K562 (cell line): ENCODE results near the gene FAM117A. TPM values are rescaled to one million over a fixed set of nuclear protein-coding genes. Genes with fewer than 3 reads are reported as not detected.
A peak's percentile ranks its signal among the peaks of the same experiment; 100 is the strongest.

Experiments used
- C11orf30 ChIP-seq: fragments of 450-650 bp; IDR thresholded peaks from 2 replicates; pipeline ENCODE4 v1.6.1; 2016; ENCODE audit warnings: low read depth, mild to moderate bottlenecking
- CHD4 ChIP-seq: fragments of 200-600 bp; sonication (generic); IDR thresholded peaks from 3 replicates; pipeline ENCODE4 v1.6.1; 2012; ENCODE audit warnings: low read depth, mild to moderate bottlenecking, mixed read lengths, low read length, inconsistent platforms; ENCODE audit not compliant: insufficient read depth, insufficient replicate concordance, poor library complexity, severe bottlenecking
- EP400 ChIP-seq: fragments of 450-650 bp; IDR thresholded peaks from 2 replicates; pipeline ENCODE4 v1.6.1; 2017; ENCODE audit warnings: antibody characterized with exemption, mild to moderate bottlenecking, moderate library complexity
- MYC ChIP-seq, 2 experiments: fragments of 250-450 bp in 1 of 2; sonication (Bioruptor Pico) in 1 of 2; IDR thresholded peaks; 2 replicates each; pipeline versions ENCODE4 v1.5.1 to v1.6.1; 2012 to 2021; ENCODE audit warnings: low read depth in 2 of 2, borderline replicate concordance in 1 of 2, improper control_type of control experiment in 1 of 2, low read length in 1 of 2, mild to moderate bottlenecking in 1 of 2, moderate library complexity in 1 of 2
- SIX5 ChIP-seq, 2 experiments: IDR thresholded peaks; 2 replicates each; pipeline ENCODE4 v1.6.1; 2011; ENCODE audit warnings: low read length in 2 of 2, borderline replicate concordance in 1 of 2, low read depth in 1 of 2, mild to moderate bottlenecking in 1 of 2, moderate library complexity in 1 of 2; ENCODE audit not compliant: insufficient read depth in 1 of 2
- YY1 ChIP-seq, 3 experiments: IDR thresholded peaks; 2 replicates each; pipeline ENCODE4 v1.6.1; 2011; ENCODE audit warnings: low read length in 2 of 3, mild to moderate bottlenecking in 2 of 3, moderate library complexity in 2 of 3, borderline replicate concordance in 1 of 3, control low read depth in 1 of 3, low read depth in 1 of 3; ENCODE audit not compliant: insufficient read depth in 3 of 3, insufficient replicate concordance in 2 of 3, control insufficient read depth in 1 of 3, insufficient read length in 1 of 3; ENCODE audit errors: extremely low read depth in 1 of 3
- ZNF316 ChIP-seq: fragments of 450-650 bp; IDR thresholded peaks from 2 replicates; pipeline ENCODE4 v1.6.1; 2016
- ZNF75A ChIP-seq: fragments of 450-650 bp; formaldehyde crosslinking; IDR thresholded peaks from 2 replicates; pipeline ENCODE4 v1.4.0; 2020; ENCODE audit warnings: mild to moderate bottlenecking
- polyA plus RNA-seq, 8 experiments: library from polyadenylated mRNA; depleted of rRNA in 4 of 8; stranded (reverse) in 5 of 8; unstranded in 3 of 8; fragments of >200 nt; fragmentation: Nextera tagmentation in 2 of 8; fragmentation: Illumina TruSeq in 1 of 8; extraction: Ambion mirVana in 2 of 8; extraction: Trizol in 1 of 8; gene quantifications; 2 replicates each; pipeline versions ENCODE4 v1.2.1 to v1.2.3, GENCODE V29; 2011 to 2014; ENCODE audit warnings: inconsistent platforms in 1 of 8, missing spikeins in 1 of 8
- total RNA-seq, 7 experiments: library from RNA; depleted of rRNA in 6 of 7; stranded (reverse); fragments of >200 nt in 6 of 7; fragmentation: Illumina TruSeq in 2 of 7; extraction: Trizol in 2 of 7; gene quantifications; 2 replicates each; pipeline versions ENCODE4 v1.2.1 to v1.2.3, GENCODE V29; 2011 to 2021; ENCODE audit warnings: low replicate concordance in 1 of 7
- TF ChIP-seq, protein P1 (sequence below): fragments of 450-650 bp; IDR thresholded peaks from 2 replicates; pipeline ENCODE4 v1.6.1; 2016; ENCODE audit warnings: mild to moderate bottlenecking, moderate library complexity
- TF ChIP-seq, protein P2 (sequence below): fragments of 450-650 bp; IDR thresholded peaks from 2 replicates; pipeline ENCODE4 v1.6.1; 2017; ENCODE audit warnings: mild to moderate bottlenecking, moderate library complexity

Gene FAM117A
- total and polyA plus RNA-seq, 9 of the 15 experiments (the other 6 are each of a cell fraction or from before 2014, with no cell fraction given) = 3.1 to 79.7 (median 36.6) TPM

DNA sequence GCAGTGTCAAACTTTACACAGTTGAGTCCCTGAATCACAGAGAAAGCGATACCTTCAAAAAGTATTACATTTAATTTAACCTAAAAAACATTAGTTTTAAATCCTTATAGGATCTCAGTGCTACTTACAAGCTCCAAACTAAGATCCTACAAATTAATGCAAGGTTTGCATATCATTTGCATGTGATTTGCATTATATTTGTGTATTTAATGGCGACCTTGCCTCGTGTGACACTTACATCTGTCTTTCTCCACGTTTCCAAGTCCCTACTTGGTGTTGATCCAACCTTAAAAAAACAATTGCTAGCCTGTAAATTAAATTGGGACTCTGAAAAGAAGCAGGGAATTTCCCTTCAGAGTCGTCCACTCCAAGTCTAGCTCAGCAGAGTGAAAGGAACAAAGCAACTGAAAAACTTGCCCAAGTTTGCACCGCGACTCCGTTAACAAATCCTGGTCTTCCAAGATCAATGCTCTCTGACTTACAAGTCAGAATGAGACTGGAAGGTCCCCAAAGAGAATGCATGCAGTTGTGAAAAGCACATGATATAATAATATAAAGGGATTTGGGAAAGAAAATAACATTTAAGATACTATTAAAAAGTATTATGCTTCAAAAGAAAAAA, 739 bp upstream of the FAM117A start (continued):
- TF ChIP-seq, protein P1, sequence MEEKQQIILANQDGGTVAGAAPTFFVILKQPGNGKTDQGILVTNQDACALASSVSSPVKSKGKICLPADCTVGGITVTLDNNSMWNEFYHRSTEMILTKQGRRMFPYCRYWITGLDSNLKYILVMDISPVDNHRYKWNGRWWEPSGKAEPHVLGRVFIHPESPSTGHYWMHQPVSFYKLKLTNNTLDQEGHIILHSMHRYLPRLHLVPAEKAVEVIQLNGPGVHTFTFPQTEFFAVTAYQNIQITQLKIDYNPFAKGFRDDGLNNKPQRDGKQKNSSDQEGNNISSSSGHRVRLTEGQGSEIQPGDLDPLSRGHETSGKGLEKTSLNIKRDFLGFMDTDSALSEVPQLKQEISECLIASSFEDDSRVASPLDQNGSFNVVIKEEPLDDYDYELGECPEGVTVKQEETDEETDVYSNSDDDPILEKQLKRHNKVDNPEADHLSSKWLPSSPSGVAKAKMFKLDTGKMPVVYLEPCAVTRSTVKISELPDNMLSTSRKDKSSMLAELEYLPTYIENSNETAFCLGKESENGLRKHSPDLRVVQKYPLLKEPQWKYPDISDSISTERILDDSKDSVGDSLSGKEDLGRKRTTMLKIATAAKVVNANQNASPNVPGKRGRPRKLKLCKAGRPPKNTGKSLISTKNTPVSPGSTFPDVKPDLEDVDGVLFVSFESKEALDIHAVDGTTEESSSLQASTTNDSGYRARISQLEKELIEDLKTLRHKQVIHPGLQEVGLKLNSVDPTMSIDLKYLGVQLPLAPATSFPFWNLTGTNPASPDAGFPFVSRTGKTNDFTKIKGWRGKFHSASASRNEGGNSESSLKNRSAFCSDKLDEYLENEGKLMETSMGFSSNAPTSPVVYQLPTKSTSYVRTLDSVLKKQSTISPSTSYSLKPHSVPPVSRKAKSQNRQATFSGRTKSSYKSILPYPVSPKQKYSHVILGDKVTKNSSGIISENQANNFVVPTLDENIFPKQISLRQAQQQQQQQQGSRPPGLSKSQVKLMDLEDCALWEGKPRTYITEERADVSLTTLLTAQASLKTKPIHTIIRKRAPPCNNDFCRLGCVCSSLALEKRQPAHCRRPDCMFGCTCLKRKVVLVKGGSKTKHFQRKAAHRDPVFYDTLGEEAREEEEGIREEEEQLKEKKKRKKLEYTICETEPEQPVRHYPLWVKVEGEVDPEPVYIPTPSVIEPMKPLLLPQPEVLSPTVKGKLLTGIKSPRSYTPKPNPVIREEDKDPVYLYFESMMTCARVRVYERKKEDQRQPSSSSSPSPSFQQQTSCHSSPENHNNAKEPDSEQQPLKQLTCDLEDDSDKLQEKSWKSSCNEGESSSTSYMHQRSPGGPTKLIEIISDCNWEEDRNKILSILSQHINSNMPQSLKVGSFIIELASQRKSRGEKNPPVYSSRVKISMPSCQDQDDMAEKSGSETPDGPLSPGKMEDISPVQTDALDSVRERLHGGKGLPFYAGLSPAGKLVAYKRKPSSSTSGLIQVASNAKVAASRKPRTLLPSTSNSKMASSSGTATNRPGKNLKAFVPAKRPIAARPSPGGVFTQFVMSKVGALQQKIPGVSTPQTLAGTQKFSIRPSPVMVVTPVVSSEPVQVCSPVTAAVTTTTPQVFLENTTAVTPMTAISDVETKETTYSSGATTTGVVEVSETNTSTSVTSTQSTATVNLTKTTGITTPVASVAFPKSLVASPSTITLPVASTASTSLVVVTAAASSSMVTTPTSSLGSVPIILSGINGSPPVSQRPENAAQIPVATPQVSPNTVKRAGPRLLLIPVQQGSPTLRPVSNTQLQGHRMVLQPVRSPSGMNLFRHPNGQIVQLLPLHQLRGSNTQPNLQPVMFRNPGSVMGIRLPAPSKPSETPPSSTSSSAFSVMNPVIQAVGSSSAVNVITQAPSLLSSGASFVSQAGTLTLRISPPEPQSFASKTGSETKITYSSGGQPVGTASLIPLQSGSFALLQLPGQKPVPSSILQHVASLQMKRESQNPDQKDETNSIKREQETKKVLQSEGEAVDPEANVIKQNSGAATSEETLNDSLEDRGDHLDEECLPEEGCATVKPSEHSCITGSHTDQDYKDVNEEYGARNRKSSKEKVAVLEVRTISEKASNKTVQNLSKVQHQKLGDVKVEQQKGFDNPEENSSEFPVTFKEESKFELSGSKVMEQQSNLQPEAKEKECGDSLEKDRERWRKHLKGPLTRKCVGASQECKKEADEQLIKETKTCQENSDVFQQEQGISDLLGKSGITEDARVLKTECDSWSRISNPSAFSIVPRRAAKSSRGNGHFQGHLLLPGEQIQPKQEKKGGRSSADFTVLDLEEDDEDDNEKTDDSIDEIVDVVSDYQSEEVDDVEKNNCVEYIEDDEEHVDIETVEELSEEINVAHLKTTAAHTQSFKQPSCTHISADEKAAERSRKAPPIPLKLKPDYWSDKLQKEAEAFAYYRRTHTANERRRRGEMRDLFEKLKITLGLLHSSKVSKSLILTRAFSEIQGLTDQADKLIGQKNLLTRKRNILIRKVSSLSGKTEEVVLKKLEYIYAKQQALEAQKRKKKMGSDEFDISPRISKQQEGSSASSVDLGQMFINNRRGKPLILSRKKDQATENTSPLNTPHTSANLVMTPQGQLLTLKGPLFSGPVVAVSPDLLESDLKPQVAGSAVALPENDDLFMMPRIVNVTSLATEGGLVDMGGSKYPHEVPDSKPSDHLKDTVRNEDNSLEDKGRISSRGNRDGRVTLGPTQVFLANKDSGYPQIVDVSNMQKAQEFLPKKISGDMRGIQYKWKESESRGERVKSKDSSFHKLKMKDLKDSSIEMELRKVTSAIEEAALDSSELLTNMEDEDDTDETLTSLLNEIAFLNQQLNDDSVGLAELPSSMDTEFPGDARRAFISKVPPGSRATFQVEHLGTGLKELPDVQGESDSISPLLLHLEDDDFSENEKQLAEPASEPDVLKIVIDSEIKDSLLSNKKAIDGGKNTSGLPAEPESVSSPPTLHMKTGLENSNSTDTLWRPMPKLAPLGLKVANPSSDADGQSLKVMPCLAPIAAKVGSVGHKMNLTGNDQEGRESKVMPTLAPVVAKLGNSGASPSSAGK = peak; percentile 46
- TF ChIP-seq MYC (IDR thresholded peaks at IDR 0.05; ENCODE audit: low read depth, low read length) (peak; percentile 42), MYC (CRISPR knock-in tag; IDR thresholded peaks at IDR 0.05; ENCODE audit: borderline replicate concordance, low read depth) (no peak), SIX5 (IDR thresholded peaks at IDR 0.05; ENCODE audit: borderline replicate concordance in 1 of 2, insufficient read depth in 1 of 2, low read depth in 1 of 2, low read length in 2 of 2) (no peak), YY1 (IDR thresholded peaks at IDR 0.05; ENCODE audit: borderline replicate concordance in 1 of 3, control insufficient read depth in 1 of 3, extremely low read depth in 1 of 3, insufficient read depth in 3 of 3, insufficient read length in 1 of 3, insufficient replicate concordance in 2 of 3, low read depth in 1 of 3, low read length in 2 of 3) (peak in 1 of 3 experiments; percentile 42), ZNF75A (CRISPR knock-in tag) (no peak), C11orf30 (peak; percentile 88), EP400 (peak; percentile 17), CHD4 (no peak), ZNF316 (peak; percentile 95)
- TF ChIP-seq, protein P2, sequence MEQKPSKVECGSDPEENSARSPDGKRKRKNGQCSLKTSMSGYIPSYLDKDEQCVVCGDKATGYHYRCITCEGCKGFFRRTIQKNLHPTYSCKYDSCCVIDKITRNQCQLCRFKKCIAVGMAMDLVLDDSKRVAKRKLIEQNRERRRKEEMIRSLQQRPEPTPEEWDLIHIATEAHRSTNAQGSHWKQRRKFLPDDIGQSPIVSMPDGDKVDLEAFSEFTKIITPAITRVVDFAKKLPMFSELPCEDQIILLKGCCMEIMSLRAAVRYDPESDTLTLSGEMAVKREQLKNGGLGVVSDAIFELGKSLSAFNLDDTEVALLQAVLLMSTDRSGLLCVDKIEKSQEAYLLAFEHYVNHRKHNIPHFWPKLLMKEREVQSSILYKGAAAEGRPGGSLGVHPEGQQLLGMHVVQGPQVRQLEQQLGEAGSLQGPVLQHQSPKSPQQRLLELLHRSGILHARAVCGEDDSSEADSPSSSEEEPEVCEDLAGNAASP = no peak
